ENCODE results near the gene ZMIZ1. TPM values are rescaled to one million over a fixed set of nuclear protein-coding genes. Genes with fewer than 3 reads are reported as not detected.

ZMIZ1 gene
- total and polyA plus RNA-seq, 4 donors: 43.0 to 178 (median 107) TPM

GRCh38 chr10:79244068-79244442, 175.3 kb downstream of the ZMIZ1 start:
- H3K4me1 ChIP-seq (ENCODE audit: control insufficient read depth, insufficient read depth, low read length): peaks cover 86% of the 10 kb centered on the region
- H3K9me3 ChIP-seq (ENCODE audit: control insufficient read depth, insufficient read depth, low read length): no peaks in the 10 kb centered on the region
- 28% methylated on average over 10 of the region's 10 CpGs for WGBS (ENCODE audit: insufficient coverage)
- peak overlapping the region; percentile 92 for H3K27ac ChIP-seq (ENCODE audit: low read depth, low read length)
- no peaks in the 10 kb centered on the region for H3K27me3 ChIP-seq (ENCODE audit: control insufficient read depth, insufficient read depth, low read length)
- DNase-seq (ENCODE audit: low read depth in 4 of 6, low spot score in 6 of 6): no peak
- H3K4me3 ChIP-seq (ENCODE audit: low read depth, low read length): peak overlapping the region; percentile 52
- H3K36me3 ChIP-seq (ENCODE audit: control insufficient read depth, insufficient read depth, low read length): peaks cover 31% of the 10 kb centered on the region

GRCh38 chr10:79244841-79245504, 176.2 kb downstream of the ZMIZ1 start:
- H3K27ac ChIP-seq (ENCODE audit: low read depth, low read length): peak overlapping the region; percentile 92
- no peaks in the 10 kb centered on the region for H3K27me3 ChIP-seq (ENCODE audit: control insufficient read depth, insufficient read depth, low read length)
- peaks cover 31% of the 10 kb centered on the region for H3K36me3 ChIP-seq (ENCODE audit: control insufficient read depth, insufficient read depth, low read length)
- WGBS (ENCODE audit: insufficient coverage): 74% methylated on average over 15 of the region's 15 CpGs
- H3K4me1 ChIP-seq (ENCODE audit: control insufficient read depth, insufficient read depth, low read length): peaks cover 86% of the 10 kb centered on the region
- peak overlapping the region; percentile 2 for H3K4me3 ChIP-seq (ENCODE audit: low read depth, low read length)
- H3K9me3 ChIP-seq (ENCODE audit: control insufficient read depth, insufficient read depth, low read length): no peaks in the 10 kb centered on the region
- DNase-seq (ENCODE audit: low read depth in 4 of 6, low spot score in 6 of 6): no peak

GRCh38 chr10:79245539-79246208, 176.9 kb downstream of the ZMIZ1 start:
- Histone ChIP-seq H3K9me3 (ENCODE audit: control insufficient read depth, insufficient read depth, low read length) (no peaks in the 10 kb centered on the region), H3K27me3 (ENCODE audit: control insufficient read depth, insufficient read depth, low read length) (no peaks in the 10 kb centered on the region), H3K27ac (ENCODE audit: low read depth, low read length) (peak overlapping the region; percentile 92), H3K36me3 (ENCODE audit: control insufficient read depth, insufficient read depth, low read length) (peaks cover 37% of the 10 kb centered on the region), H3K4me1 (ENCODE audit: control insufficient read depth, insufficient read depth, low read length) (peaks cover 86% of the 10 kb centered on the region), H3K4me3 (ENCODE audit: low read depth, low read length) (peak overlapping the region; percentile 2)
- no peak for DNase-seq (ENCODE audit: low read depth in 4 of 6, low spot score in 6 of 6)
- 51% methylated on average over 6 of the region's 9 CpGs for WGBS (ENCODE audit: insufficient coverage)

- DNase-seq (ENCODE audit: low read depth in 4 of 6, low spot score in 6 of 6): peak in 2 of 6 donors; percentile 49 to 83
- Histone ChIP-seq H3K27ac (ENCODE audit: low read depth, low read length) (peak overlapping the region; percentile 92), H3K27me3 (ENCODE audit: control insufficient read depth, insufficient read depth, low read length) (no peaks in the 10 kb centered on the region), H3K4me1 (ENCODE audit: control insufficient read depth, insufficient read depth, low read length) (peaks cover 88% of the 10 kb centered on the region), H3K36me3 (ENCODE audit: control insufficient read depth, insufficient read depth, low read length) (peaks cover 42% of the 10 kb centered on the region), H3K4me3 (ENCODE audit: low read depth, low read length) (peak overlapping the region; percentile 9), H3K9me3 (ENCODE audit: control insufficient read depth, insufficient read depth, low read length) (no peaks in the 10 kb centered on the region)
- WGBS (ENCODE audit: insufficient coverage): 44% methylated on average over 13 of the region's 14 CpGs
Observed at GRCh38 chr10:79246209-79246581, 177.4 kb downstream of the ZMIZ1 start.

- H3K27me3 ChIP-seq (ENCODE audit: control insufficient read depth, insufficient read depth, low read length): no peaks in the 10 kb centered on the region
- no peak for DNase-seq (ENCODE audit: low read depth in 4 of 6, low spot score in 6 of 6)
- 55% methylated on average over 13 of the region's 14 CpGs for WGBS (ENCODE audit: insufficient coverage)
- H3K4me1 ChIP-seq (ENCODE audit: control insufficient read depth, insufficient read depth, low read length): peaks cover 88% of the 10 kb centered on the region
- peak overlapping the region; percentile 9 for H3K4me3 ChIP-seq (ENCODE audit: low read depth, low read length)
- H3K27ac ChIP-seq (ENCODE audit: low read depth, low read length): peak overlapping the region; percentile 92
- no peaks in the 10 kb centered on the region for H3K9me3 ChIP-seq (ENCODE audit: control insufficient read depth, insufficient read depth, low read length)
- H3K36me3 ChIP-seq (ENCODE audit: control insufficient read depth, insufficient read depth, low read length): peaks cover 46% of the 10 kb centered on the region
Observed at GRCh38 chr10:79246606-79247275, 178.0 kb downstream of the ZMIZ1 start.

- H3K27me3 ChIP-seq (ENCODE audit: control insufficient read depth, insufficient read depth, low read length): no peaks in the 10 kb centered on the region
- H3K27ac ChIP-seq (ENCODE audit: low read depth, low read length): peak overlapping the region; percentile 92
- H3K4me3 ChIP-seq (ENCODE audit: low read depth, low read length): no peak overlapping the region
- DNase-seq (ENCODE audit: low read depth in 4 of 6, low spot score in 6 of 6): no peak
- H3K9me3 ChIP-seq (ENCODE audit: control insufficient read depth, insufficient read depth, low read length): no peaks in the 10 kb centered on the region
- peaks cover 54% of the 10 kb centered on the region for H3K36me3 ChIP-seq (ENCODE audit: control insufficient read depth, insufficient read depth, low read length)
- peaks cover 85% of the 10 kb centered on the region for H3K4me1 ChIP-seq (ENCODE audit: control insufficient read depth, insufficient read depth, low read length)
- 89% methylated on average over 3 of the region's 6 CpGs for WGBS (ENCODE audit: insufficient coverage)
Observed at GRCh38 chr10:79247373-79248137, 178.8 kb downstream of the ZMIZ1 start.

- Histone ChIP-seq H3K4me1 (ENCODE audit: control insufficient read depth, insufficient read depth, low read length) (peaks cover 89% of the 10 kb centered on the region), H3K36me3 (ENCODE audit: control insufficient read depth, insufficient read depth, low read length) (peaks cover 55% of the 10 kb centered on the region), H3K4me3 (ENCODE audit: low read depth, low read length) (no peak overlapping the region), H3K27me3 (ENCODE audit: control insufficient read depth, insufficient read depth, low read length) (no peaks in the 10 kb centered on the region), H3K9me3 (ENCODE audit: control insufficient read depth, insufficient read depth, low read length) (no peaks in the 10 kb centered on the region), H3K27ac (ENCODE audit: low read depth, low read length) (peak overlapping the region; percentile 92)
- WGBS (ENCODE audit: insufficient coverage): 44% methylated on average over 6 of the region's 12 CpGs
- peak in 1 of 6 donors; percentile 82 for DNase-seq (ENCODE audit: low read depth in 4 of 6, low spot score in 6 of 6)
Observed at GRCh38 chr10:79248341-79249185, 179.8 kb downstream of the ZMIZ1 start.

- peaks cover 89% of the 10 kb centered on the region for H3K4me1 ChIP-seq (ENCODE audit: control insufficient read depth, insufficient read depth, low read length)
- H3K4me3 ChIP-seq (ENCODE audit: low read depth, low read length): no peak overlapping the region
- peak overlapping the region; percentile 92 for H3K27ac ChIP-seq (ENCODE audit: low read depth, low read length)
- H3K36me3 ChIP-seq (ENCODE audit: control insufficient read depth, insufficient read depth, low read length): peaks cover 54% of the 10 kb centered on the region
- no peaks in the 10 kb centered on the region for H3K9me3 ChIP-seq (ENCODE audit: control insufficient read depth, insufficient read depth, low read length)
- no peaks in the 10 kb centered on the region for H3K27me3 ChIP-seq (ENCODE audit: control insufficient read depth, insufficient read depth, low read length)
- no peak for DNase-seq (ENCODE audit: low read depth in 4 of 6, low spot score in 6 of 6)
- 80% methylated on average over 16 of the region's 20 CpGs for WGBS (ENCODE audit: insufficient coverage)
Observed at GRCh38 chr10:79249186-79250121, 180.7 kb downstream of the ZMIZ1 start.
